Activated CD4-positive, alpha-beta T cell treated with anti-CD3 and anti-CD28 coated beads, Interleukin-2, amount 50 U/mL, for 24 hours (primary cell): ENCODE results near the gene PSME4.
"Not testable (repeated sequence)": the region's sequence is repeated elsewhere in the genome, so short reads cannot be mapped to it uniquely, and the experiment has no call there.

Source experiments
- DNase-seq, 2 donors: peaks; one replicate each; pipeline ENCODE4 v3.0.0-alpha.2; 2020; ENCODE audit warnings: low read depth in 1 of 2, low spot score in 1 of 2

The PSME4 gene

DNA sequence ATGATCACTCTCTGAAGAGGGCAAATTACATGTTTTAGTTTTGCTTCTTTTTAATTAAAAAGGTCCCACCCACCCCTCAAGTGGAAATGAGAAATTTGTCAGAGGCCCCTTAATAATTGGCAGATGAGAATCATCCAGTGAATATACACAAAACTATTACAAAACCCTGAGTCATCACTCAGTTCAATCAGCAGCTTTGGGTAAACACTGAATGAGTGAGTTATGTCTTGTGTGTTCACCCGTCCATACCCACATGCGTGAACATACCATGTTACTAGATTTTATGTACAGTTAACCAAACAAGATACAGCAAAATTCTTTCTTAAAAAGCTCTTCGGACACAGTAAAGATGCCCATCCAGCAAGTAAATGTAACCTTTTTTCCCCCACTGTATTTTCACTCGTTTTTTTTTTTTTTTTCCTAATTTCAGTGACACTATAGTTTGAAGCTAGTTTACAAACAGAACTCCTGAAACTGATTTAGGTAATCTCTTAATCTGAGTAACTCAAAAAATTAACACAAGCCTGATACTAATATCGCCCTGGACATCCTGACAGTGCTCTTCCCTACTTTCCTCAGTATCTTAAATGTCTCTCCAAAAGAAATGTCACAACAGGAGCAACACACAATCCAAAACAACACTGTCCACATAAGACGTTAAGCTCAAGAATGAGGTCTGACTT, 1.4 kb downstream of the PSME4 start:
- DNase-seq, result no peak

DNA sequence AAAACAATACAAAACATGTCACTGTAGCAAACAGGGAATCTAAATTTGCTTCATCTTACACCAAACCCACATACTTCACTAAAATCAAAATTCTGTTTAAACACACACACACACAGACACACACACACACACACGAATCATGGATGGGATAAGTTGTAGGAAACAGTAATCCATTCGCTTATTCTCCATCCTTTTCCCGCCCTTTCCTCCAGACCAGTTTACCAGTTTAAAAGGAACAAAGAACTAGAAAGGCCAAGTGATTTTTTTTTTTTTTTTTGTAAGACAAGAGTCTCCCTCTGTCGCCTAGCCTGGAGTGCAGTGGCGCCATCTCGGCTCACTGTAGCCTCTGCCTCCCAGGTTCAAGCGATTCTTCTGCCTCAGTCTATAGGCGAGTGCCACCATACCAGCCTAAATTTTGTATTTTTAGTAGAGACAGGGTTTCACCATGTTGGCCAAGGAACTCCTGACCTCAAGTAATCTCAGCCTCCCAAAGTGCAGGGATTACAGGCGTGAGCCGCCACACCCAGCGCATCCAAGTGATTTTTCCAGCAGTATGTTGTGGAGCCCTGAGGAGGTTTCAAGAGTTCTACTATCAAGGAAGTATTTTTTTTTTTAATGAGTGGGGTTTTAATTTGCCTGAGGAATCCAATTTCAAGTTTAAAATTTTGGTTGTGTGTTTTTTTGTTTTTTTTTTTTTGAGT, 5.7 kb downstream of the PSME4 start:
- DNase-seq, result no peak

- no peak for DNase-seq
Measured at GRCh38 chr2:53964257-53964952, 6.4 kb downstream of the PSME4 start.

DNA sequence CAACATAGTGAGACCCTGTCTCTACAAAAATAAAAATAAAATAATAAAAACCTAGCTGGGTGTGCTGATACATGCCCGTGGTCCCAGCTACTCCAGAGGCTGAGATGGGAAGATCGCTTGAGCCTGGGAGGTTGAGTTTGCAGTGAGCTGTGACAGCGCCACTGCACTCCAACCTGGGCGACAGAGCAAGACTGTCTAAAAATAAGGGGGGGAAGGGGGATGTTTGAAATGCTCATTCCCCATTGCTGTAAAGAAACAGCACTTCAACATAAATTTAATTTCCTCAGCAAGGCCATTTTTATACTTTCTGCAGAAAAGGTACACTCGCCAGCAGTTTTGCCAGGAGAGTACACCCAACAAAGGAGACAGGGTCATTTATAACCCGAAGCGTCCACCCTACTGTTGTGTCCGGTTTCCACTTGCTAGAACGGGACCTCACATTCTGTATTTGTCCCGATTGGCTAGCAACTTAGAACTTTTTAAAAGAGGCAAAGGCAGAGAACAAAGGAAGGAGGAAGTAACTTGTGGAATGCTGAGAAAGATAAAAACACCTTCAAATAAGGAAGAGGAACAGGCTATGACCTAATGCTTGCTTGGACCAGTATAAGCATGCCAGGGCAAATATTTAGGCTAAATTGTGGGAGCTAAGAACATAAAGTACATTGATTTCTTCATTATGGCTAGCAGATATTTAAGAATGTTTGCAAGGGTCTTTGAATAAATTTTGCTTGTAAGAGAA, 9.1 kb downstream of the PSME4 start:
- DNase-seq, result not testable (repeated sequence)

DNA sequence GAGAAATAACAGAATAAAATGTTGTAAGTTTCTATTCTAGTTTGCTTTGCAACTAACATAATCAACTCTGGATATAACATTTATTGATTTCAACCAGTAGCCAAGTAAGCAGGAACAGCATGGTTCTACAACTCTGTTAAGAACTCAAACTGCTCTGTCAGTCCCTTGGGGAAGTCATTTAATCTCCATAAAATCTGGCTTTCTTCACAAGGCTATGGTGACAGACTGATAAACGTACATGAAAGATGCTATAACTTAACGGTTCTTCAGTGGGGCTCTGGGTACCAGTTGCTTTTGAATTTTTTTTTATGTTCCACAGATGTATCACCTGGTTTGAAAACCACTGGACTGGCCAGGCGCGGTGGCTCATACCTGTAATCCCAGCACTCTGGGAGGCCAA, 10.3 kb downstream of the PSME4 start:
- no peak for DNase-seq

GRCh38 chr2:53958443-53958842, 12.3 kb downstream of the PSME4 start:
- DNase-seq, result no peak

DNA sequence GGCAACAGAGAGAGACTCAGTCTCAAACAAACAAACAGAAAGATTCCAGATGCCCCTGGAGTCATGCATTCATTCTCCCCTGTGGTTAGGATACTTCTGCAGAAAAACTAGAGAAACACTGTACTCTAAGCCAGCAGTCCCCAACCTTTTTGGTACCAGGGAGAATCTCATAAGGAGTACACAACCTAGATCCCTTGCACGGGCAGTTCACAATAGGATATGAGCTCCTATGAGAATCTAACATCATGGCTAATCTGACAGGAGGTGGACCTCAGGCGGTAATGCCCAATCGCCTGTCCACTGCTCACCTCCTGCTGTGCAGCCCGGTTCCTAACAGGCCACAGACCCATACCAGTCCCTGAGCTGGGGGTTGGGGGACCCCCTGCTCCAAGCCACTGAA, 18.3 kb downstream of the PSME4 start:
- DNase-seq, result no peak

GRCh38 chr2:53949457-53949856, 21.3 kb downstream of the PSME4 start:
- no peak for DNase-seq

DNA sequence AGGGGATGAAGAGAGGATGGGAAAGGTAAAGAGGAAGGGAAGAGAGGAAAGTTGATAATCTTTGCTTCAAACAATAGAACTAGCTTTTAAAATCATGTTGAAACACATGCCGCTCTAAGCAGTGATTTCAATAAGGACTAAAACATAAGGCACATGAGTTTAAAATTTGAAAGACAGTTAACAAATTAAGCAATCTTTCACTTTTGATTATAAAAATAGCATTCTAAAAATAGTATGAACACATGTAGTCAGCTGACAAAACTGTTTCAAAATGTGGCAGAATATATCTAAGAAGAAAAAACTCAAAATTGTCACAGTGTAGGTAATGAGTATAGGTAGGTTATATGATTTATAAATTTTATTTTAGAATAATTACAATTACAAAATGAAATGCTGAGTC, 25.3 kb downstream of the PSME4 start:
- no peak for DNase-seq

DNA sequence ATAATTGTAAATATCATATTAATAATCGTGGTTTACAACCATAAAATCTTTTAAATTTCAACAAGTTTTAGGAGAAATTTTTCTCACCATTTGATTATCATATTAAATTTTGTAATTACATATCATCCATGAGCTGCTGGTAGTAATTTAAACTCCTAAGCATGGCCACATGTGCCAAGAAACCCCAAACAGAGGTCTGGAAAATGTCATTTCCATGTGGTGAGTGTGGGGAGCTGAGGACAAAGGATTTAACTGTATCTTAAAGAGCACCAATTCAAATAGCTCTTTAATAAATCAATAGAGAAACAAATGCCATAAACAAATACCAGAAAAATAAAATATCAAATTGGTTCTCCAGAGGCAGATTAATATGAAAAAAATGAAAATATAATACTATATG, 26.3 kb downstream of the PSME4 start:
- DNase-seq, result no peak

DNA sequence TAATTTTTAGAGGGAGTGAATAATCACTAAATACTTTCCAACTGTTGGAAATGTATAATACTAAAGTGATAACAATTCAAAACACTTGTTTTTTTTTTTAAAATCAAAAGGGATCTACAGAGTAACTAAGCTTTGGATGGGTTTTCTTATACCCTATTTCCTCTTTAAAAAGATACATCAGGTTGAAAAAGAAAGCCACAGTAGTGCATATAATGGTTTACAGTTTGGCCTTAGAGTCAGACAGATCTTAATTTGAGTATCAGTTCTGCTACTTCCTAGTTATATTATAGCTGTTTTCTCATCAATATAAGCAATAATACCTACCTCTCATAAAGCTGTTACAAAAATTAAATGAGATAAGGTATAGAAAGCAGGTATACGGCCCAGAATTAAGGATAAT, 28.5 kb downstream of the PSME4 start:
- DNase-seq, result no peak

DNA sequence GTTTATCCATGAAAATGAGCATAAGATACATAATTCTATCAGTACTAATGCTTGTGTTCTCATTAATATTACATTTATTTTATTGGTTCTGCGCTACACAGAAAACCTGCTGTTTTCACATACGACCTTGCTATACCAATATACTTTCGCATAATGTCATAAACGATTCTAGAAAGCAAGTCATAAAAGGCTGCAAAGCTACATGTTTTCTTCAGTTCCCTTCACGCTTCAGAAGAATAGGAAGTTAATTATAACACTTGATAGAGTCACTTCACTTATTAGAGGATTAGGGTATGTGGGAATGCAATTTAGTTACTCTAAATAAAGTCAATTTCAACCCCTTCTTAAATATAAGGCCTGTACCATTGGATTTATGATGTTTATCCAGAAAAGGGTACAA, 29.0 kb downstream of the PSME4 start:
- DNase-seq, result no peak

DNA sequence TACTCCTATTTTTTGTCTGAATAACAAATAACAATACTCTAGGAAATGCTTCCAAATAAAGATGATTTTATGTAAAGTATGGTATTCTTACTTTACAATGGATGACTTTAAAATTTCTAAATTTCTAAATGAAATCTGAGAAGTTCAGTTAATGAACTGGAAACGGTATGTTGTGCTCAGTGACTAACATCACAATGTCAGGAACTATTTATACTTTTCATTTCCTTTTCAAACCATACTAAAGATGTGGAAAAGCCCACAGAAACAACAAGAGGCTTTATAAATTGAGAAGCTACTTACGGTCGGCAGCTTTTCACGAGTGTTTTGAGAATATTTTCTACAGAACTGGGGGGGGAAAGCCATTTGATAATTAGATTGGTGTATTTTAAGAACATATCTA, 31.1 kb downstream of the PSME4 start:
- no peak for DNase-seq

GRCh38 chr2:53938904-53939303, 31.9 kb downstream of the PSME4 start:
- no peak for DNase-seq

DNA sequence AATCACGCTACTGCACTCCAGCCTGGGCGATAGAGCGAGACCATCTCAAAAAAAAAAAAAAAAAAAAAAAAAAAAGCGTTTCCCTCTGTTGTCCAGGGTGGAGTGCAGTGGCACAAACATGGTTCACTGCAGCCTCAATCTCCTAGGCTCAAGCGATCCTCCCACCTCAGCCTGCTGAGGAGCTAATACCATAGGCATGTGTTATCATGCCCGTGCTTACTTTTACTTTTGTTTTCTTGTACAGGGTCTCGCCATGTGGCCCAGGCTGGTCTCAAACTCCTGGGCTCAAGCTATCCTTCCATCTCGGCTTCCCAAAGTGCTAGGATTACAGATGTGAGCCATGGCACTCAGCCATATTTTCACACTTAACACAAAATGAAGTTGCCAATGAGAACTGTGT, 37.5 kb downstream of the PSME4 start:
- DNase-seq, result no peak

- DNase-seq, result not testable (repeated sequence)
Measured at GRCh38 chr2:53926321-53926720, 44.5 kb downstream of the PSME4 start.

DNA sequence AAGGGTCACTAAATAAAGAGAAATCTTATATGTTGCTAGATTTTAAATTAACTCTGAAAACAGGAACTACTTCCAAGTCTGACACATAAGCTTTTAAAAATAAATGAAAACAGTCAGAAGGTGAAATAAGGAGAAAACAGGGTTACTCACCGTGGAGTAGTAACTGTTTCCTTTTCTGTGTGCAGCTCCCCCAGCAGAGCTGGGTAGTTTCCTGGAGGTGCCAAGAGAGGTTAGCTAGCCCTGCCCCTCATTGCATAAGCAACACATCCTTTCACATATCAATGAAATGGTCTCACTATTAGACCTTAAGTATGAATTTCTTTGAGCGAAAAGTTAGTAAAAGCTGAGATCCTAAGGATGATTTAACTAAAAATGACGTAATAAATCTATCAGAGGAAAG, 57.1 kb downstream of the PSME4 start:
- peak in 1 of 2 donors; percentile 1 for DNase-seq

DNA sequence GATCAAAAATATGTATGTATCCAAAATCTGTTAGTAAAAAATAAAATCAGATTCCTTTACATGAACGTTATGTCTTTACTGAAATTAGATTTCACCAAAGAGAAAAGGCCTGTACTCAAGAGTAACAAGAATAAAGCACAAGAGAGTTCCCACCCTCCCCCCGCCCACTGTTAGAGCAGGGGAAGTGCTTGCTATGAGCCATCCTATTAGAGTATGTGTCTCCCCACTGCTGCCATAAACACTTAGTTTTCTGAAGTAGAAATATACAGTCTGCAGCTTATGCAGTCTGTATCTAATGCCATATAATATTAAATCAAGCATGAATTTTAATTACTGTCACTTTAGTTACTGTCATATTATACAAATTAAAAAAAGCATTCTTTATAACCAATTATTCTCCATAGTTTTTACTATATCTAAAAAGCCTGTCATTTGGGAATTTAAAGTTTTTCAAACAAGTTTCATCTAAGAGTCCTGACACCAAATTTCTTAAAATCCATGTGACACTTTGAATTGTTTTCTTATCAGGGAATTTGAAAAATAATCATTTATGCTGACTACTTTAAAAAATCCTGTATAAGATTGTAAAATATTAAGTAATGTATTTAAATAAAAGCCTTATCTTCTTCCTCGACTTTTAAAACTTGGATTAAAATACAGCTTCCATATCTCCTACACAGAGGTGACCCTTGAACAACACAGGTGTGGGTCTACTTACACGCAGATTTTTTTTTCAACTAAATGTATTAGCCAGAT, 59.2 kb downstream of the PSME4 start:
- no peak for DNase-seq

DNA sequence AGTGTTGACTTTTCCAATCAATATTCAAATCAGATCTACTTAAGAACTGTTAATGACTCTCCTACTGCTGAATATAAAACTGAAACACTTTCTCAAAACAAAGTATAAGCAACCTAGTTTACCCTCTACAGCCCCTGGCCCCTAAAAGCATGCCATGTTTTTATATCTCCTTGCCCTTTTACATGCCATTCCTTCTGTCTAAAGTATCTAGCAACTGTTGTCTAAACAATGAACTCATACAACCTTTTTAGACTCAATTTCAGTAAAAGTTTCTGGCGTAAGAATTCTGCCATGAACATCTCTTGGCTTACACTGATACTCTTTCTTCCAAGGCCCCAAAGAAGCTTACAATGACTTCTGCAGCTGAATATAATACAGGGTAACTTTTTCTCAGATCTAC, 63.2 kb downstream of the PSME4 start:
- no peak for DNase-seq

GRCh38 chr2:53905396-53905795, 65.4 kb downstream of the PSME4 start:
- DNase-seq, result no peak

DNA sequence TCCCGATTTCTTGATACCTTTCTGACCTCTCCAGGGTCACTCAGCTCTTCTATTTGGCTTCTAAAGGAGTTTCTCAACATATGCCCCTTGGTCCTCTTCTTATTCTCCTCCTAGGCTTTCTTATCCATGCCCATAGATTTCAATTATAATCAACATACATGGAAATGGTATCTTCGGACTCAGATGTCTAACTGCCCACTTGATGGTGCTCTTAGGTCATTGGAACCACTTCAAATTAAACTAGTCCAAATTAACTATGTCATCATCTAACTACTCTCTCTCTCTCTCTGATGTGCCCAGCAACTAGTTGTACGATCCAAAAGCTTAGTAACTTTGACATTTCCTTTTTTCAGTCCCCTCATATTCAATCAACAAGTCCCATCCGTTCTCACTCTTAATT, 67.8 kb downstream of the PSME4 start:
- DNase-seq, result no peak
